H9 (cell line): ENCODE data around the gene MEP1A. TPM values are rescaled to one million over a fixed set of nuclear protein-coding genes. Genes with fewer than 3 reads are reported as not detected.

Experiments
- DNase-seq: peaks from one replicate; pipeline ENCODE4 v3.0.0-alpha.2; 2017
- H2AFZ ChIP-seq: one replicate; pipeline ENCODE4 v1.6.1; 2013; ENCODE audit warnings: mild to moderate bottlenecking, low read length, control low read depth, moderate library complexity
- H2AK5ac ChIP-seq: 2 replicates; pipeline ENCODE4 v1.6.1; 2013; ENCODE audit warnings: low read length, control low read depth, mixed read lengths; ENCODE audit not compliant: insufficient read length
- H2BK120ac ChIP-seq: one replicate; pipeline ENCODE4 v1.6.1; 2013; ENCODE audit warnings: low read depth, mild to moderate bottlenecking, low read length, control low read depth, inconsistent platforms; ENCODE audit not compliant: poor library complexity, severe bottlenecking
- H2BK12ac ChIP-seq: 2 replicates; pipeline ENCODE4 v1.6.1; 2013; ENCODE audit warnings: low read length, control low read depth, mixed read lengths, low read depth; ENCODE audit not compliant: insufficient read length
- H2BK15ac ChIP-seq: 2 replicates; pipeline ENCODE4 v1.6.1; 2013; ENCODE audit warnings: low read depth, low read length, control low read depth
- H2BK20ac ChIP-seq: one replicate; pipeline ENCODE4 v1.6.1; 2013; ENCODE audit warnings: low read depth, mild to moderate bottlenecking, low read length, control low read depth, inconsistent platforms; ENCODE audit not compliant: poor library complexity, severe bottlenecking
- H2BK5ac ChIP-seq: 2 replicates; pipeline ENCODE4 v1.6.1; 2013; ENCODE audit warnings: low read length, control low read depth, mixed read lengths; ENCODE audit not compliant: insufficient read length
- H3K14ac ChIP-seq: 2 replicates; pipeline ENCODE4 v1.6.1; 2013; ENCODE audit warnings: low read length, control low read depth; ENCODE audit not compliant: insufficient read depth
- H3K18ac ChIP-seq: 2 replicates; pipeline ENCODE4 v1.6.1; 2013; ENCODE audit warnings: low read depth, mild to moderate bottlenecking, mixed read lengths, low read length, control low read depth; ENCODE audit not compliant: insufficient read length
- H3K23ac ChIP-seq: 2 replicates; pipeline ENCODE4 v1.6.1; 2013; ENCODE audit warnings: low read length, control low read depth, mixed read lengths, low read depth; ENCODE audit not compliant: insufficient read length
- H3K23me2 ChIP-seq: 2 replicates; pipeline ENCODE4 v1.6.1; 2013; ENCODE audit warnings: low read depth, mild to moderate bottlenecking, mixed read lengths, low read length, control low read depth; ENCODE audit not compliant: insufficient read length, poor library complexity, severe bottlenecking
- H3K27ac ChIP-seq: 2 replicates; pipeline ENCODE4 v1.5.1; 2013; ENCODE audit warnings: low read length, control low read depth, mixed read lengths, low read depth; ENCODE audit not compliant: insufficient read length
- H3K27me3 ChIP-seq: 2 replicates; pipeline ENCODE4 v1.6.1; 2013; ENCODE audit warnings: low read length, control low read depth, inconsistent platforms; ENCODE audit not compliant: insufficient read depth
- H3K4ac ChIP-seq: 2 replicates; pipeline ENCODE4 v1.6.1; 2013; ENCODE audit warnings: low read depth, mild to moderate bottlenecking, control low read depth, inconsistent platforms, low read length, moderate library complexity
- H3K4me1 ChIP-seq: 2 replicates; pipeline ENCODE4 v1.6.1; 2013; ENCODE audit warnings: low read length, control low read depth, inconsistent platforms; ENCODE audit not compliant: insufficient read depth
- H3K4me2 ChIP-seq: 2 replicates; pipeline ENCODE4 v1.6.1; 2013; ENCODE audit warnings: low read length, control low read depth, mixed read lengths; ENCODE audit not compliant: insufficient read length, insufficient read depth
- H3K56ac ChIP-seq: 2 replicates; pipeline ENCODE4 v1.6.1; 2013; ENCODE audit warnings: low read depth, mild to moderate bottlenecking, mixed read lengths, low read length, control low read depth; ENCODE audit not compliant: insufficient read length
- H3K79me1 ChIP-seq: 2 replicates; pipeline ENCODE4 v1.6.1; 2013; ENCODE audit warnings: low read depth, mild to moderate bottlenecking, moderate library complexity, low read length, control low read depth, inconsistent platforms; ENCODE audit not compliant: insufficient read depth, poor library complexity, severe bottlenecking
- H3K79me2 ChIP-seq: 2 replicates; pipeline ENCODE4 v1.6.1; 2013; ENCODE audit warnings: low read length, control low read depth, inconsistent platforms; ENCODE audit not compliant: insufficient read depth
- H3K9ac ChIP-seq: 2 replicates; pipeline ENCODE4 v1.6.1; 2013; ENCODE audit warnings: low read length, control low read depth, mixed read lengths; ENCODE audit not compliant: insufficient read length; ENCODE audit errors: extremely low read depth
- H3K9me3 ChIP-seq: one replicate; pipeline ENCODE4 v1.6.1; 2013; ENCODE audit warnings: low read depth, low read length, inconsistent platforms; ENCODE audit not compliant: control insufficient read depth
- H3T11ph ChIP-seq: one replicate; pipeline ENCODE4 v1.6.1; 2013; ENCODE audit warnings: mild to moderate bottlenecking, low read length, control low read depth, inconsistent platforms
- H4K20me1 ChIP-seq: one replicate; pipeline ENCODE4 v1.6.1; 2013; ENCODE audit not compliant: control insufficient read depth, insufficient read length, insufficient read depth
- H4K5ac ChIP-seq: 2 replicates; pipeline ENCODE4 v1.6.1; 2013; ENCODE audit warnings: low read depth, mild to moderate bottlenecking, mixed read lengths, low read length, control low read depth; ENCODE audit not compliant: insufficient read length
- H4K8ac ChIP-seq: replicated peaks from 2 replicates; pipeline ENCODE4 v1.6.1; 2013; ENCODE audit warnings: low read length, control low read depth, mixed read lengths, low read depth; ENCODE audit not compliant: insufficient read length
- H4K91ac ChIP-seq: 2 replicates; pipeline ENCODE4 v1.6.1; 2013; ENCODE audit warnings: low read depth, mild to moderate bottlenecking, moderate library complexity, mixed read lengths, low read length, control low read depth; ENCODE audit not compliant: insufficient read length
- H3K27ac Mint-ChIP-seq, 3 experiments: 2 replicates in 2 of 3; 3 replicates in 1 of 3; pipeline ENCODE4 v1.8.0; 2020 to 2021; ENCODE audit warnings: mixed read lengths in 3 of 3, mild to moderate bottlenecking in 1 of 3, moderate library complexity in 1 of 3
- H3K27me3 Mint-ChIP-seq: 2 replicates; pipeline ENCODE4 v1.8.0; 2021; ENCODE audit warnings: low read depth, mild to moderate bottlenecking, moderate library complexity, mixed read lengths
- H3K36me3 Mint-ChIP-seq, 3 experiments: 2 replicates in 2 of 3; 3 replicates in 1 of 3; pipeline ENCODE4 v1.8.0; 2020 to 2021; ENCODE audit warnings: low read depth in 3 of 3, mixed read lengths in 3 of 3; ENCODE audit not compliant: insufficient read depth in 1 of 3
- H3K4me1 Mint-ChIP-seq, 2 experiments: 2 replicates each; pipeline ENCODE4 v1.8.0; 2020; ENCODE audit warnings: mixed read lengths in 2 of 2
- H3K4me3 Mint-ChIP-seq, 2 experiments: 2 replicates in 1 of 2; 3 replicates in 1 of 2; pipeline ENCODE4 v1.8.0; 2020 to 2021; ENCODE audit warnings: mild to moderate bottlenecking in 2 of 2, mixed read lengths in 2 of 2, moderate library complexity in 1 of 2
- H3K9me3 Mint-ChIP-seq, 2 experiments: 2 replicates in 1 of 2; 3 replicates in 1 of 2; pipeline ENCODE4 v1.8.0; 2020; ENCODE audit warnings: mild to moderate bottlenecking in 2 of 2, mixed read lengths in 2 of 2, moderate library complexity in 1 of 2
- WGBS: extraction: QIAGEN DNeasy Blood & Tissue Kit; methylation state at CpG from one replicate; pipeline ENCODE4 v1.1.7; 2013; ENCODE audit warnings: missing lambda C conversion rate, low lambda C conversion rate, mixed read lengths; ENCODE audit not compliant: insufficient read length; ENCODE audit errors: extremely low coverage; 5-methylcytosine and 5-hydroxymethylcytosine counted together
- total RNA-seq: library from RNA; stranded (reverse); gene quantifications from 2 replicates; pipeline ENCODE4 v1.2.1, GENCODE V29; 2021
- TF ChIP-seq, protein P1 (sequence below): fragments of 200-600 bp; sonication (generic); conservative IDR thresholded peaks from 3 replicates; pipeline ENCODE4 v1.8.0; 2021; ENCODE audit warnings: antibody characterized with exemption, mild to moderate bottlenecking

MEP1A gene
- total RNA-seq, 1 experiment from 2014 or later: not detected

DNA sequence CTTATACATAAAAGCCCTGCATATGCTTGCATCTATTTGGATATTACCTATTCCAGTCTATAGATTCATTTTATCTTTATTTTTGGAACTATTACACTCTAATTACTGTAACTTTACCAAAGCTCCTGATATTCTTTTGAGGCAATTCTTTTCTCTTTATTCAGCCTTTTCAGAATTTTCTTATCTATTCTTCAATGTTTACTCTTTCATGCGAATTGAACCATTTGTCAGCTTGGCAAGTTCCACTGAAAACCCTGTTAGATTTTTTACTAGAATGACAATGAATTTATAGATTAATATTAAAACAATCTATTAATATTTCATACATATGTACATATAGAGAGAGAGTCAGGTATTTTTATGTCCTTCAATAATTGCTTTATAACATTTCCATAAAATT is 554 bp upstream of the MEP1A start:
- Histone ChIP-seq H3K27me3 (no peaks in the 10 kb centered on the region), H3K27ac (no peak overlapping the region), H3K18ac (no peak overlapping the region), H2AFZ (no peak overlapping the region), H3K79me1 (no peaks in the 10 kb centered on the region), H2BK20ac (no peak overlapping the region), H2BK15ac (no peak overlapping the region), H3K23me2 (no peaks in the 10 kb centered on the region), H2AK5ac (no peak overlapping the region), H2BK5ac (no peak overlapping the region), H3K4me1 (no peaks in the 10 kb centered on the region), H4K8ac (no peak overlapping the region), H4K91ac (no peak overlapping the region), H3K23ac (no peak overlapping the region), H3K56ac (no peak overlapping the region), H2BK120ac (no peak overlapping the region), H3T11ph (no peak overlapping the region), H3K14ac (no peak overlapping the region), H2BK12ac (no peak overlapping the region), H4K20me1 (no peaks in the 10 kb centered on the region), H3K4me2 (no peak overlapping the region), H4K5ac (no peak overlapping the region), H3K4ac (no peak overlapping the region), H3K79me2 (no peaks in the 10 kb centered on the region), H3K9ac (no peak overlapping the region), H3K9me3 (no peaks in the 10 kb centered on the region)
- WGBS: no CpG with 5 or more reads among the region's 1 CpG
- H3K36me3 Mint-ChIP-seq: no peaks in the 10 kb centered on the region
- no peaks in the 10 kb centered on the region for H3K27me3 Mint-ChIP-seq
- H3K27ac Mint-ChIP-seq: no peak overlapping the region
- H3K4me1 Mint-ChIP-seq: no peaks in the 10 kb centered on the region
- no peaks in the 10 kb centered on the region for H3K9me3 Mint-ChIP-seq
- H3K4me3 Mint-ChIP-seq: no peak overlapping the region
- no peak for DNase-seq
- TF ChIP-seq, protein P1, sequence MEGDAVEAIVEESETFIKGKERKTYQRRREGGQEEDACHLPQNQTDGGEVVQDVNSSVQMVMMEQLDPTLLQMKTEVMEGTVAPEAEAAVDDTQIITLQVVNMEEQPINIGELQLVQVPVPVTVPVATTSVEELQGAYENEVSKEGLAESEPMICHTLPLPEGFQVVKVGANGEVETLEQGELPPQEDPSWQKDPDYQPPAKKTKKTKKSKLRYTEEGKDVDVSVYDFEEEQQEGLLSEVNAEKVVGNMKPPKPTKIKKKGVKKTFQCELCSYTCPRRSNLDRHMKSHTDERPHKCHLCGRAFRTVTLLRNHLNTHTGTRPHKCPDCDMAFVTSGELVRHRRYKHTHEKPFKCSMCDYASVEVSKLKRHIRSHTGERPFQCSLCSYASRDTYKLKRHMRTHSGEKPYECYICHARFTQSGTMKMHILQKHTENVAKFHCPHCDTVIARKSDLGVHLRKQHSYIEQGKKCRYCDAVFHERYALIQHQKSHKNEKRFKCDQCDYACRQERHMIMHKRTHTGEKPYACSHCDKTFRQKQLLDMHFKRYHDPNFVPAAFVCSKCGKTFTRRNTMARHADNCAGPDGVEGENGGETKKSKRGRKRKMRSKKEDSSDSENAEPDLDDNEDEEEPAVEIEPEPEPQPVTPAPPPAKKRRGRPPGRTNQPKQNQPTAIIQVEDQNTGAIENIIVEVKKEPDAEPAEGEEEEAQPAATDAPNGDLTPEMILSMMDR: no peak
